Osteoblast (primary cell): ENCODE results near the gene NFATC1. TPM values are rescaled to one million over a fixed set of nuclear protein-coding genes. Genes with fewer than 3 reads are reported as not detected.
A peak's percentile ranks its signal among the peaks of the same experiment; 100 is the strongest.

Experiments
- DNase-seq: peaks from one replicate; pipeline ENCODE4 v3.0.0; 2011; ENCODE audit warnings: low spot score, mixed read lengths; ENCODE audit not compliant: insufficient read length; ENCODE audit errors: missing footprints
- H2AFZ ChIP-seq: 2 replicates; pipeline ENCODE4 v1.6.0; 2011; ENCODE audit warnings: mild to moderate bottlenecking, low read length
- H3K27ac ChIP-seq: 2 replicates; pipeline ENCODE4 v1.5.1; 2011; ENCODE audit warnings: mild to moderate bottlenecking, low read depth, low read length, moderate library complexity
- H3K27me3 ChIP-seq: 2 replicates; pipeline ENCODE4 v1.6.0; 2012; ENCODE audit warnings: mild to moderate bottlenecking, control low read depth, inconsistent platforms, low read length, moderate library complexity; ENCODE audit not compliant: insufficient read depth
- H3K36me3 ChIP-seq: 2 replicates; pipeline ENCODE4 v1.5.1; 2011; ENCODE audit warnings: mild to moderate bottlenecking, low read length, control low read depth, moderate library complexity; ENCODE audit not compliant: insufficient read depth
- H3K4me1 ChIP-seq: 2 replicates; pipeline ENCODE4 v1.5.1; 2011; ENCODE audit warnings: mild to moderate bottlenecking, low read length, control low read depth, moderate library complexity; ENCODE audit not compliant: insufficient read depth
- H3K4me2 ChIP-seq: 2 replicates; pipeline ENCODE4 v1.6.0; 2011; ENCODE audit warnings: mild to moderate bottlenecking, low read length; ENCODE audit not compliant: insufficient read depth
- H3K4me3 ChIP-seq: fragments of 200-600 bp; sonication (generic); 3 replicates; pipeline ENCODE4 v1.5.1; 2012; ENCODE audit warnings: mild to moderate bottlenecking, low read length, inconsistent platforms; ENCODE audit not compliant: insufficient read depth
- H3K79me2 ChIP-seq: 2 replicates; pipeline ENCODE4 v1.6.0; 2012; ENCODE audit warnings: mild to moderate bottlenecking, low read length, control low read depth, inconsistent platforms; ENCODE audit not compliant: insufficient read depth
- H3K9me3 ChIP-seq: 2 replicates; pipeline ENCODE4 v1.5.1; 2011; ENCODE audit warnings: low read depth, low read length, control low read depth
- H4K20me1 ChIP-seq: 2 replicates; pipeline ENCODE4 v1.6.0; 2012; ENCODE audit warnings: mild to moderate bottlenecking, low read length, control low read depth; ENCODE audit not compliant: insufficient read depth
- total RNA-seq: library from RNA; depleted of rRNA; stranded (reverse); fragments of >200 nt; gene quantifications from 2 replicates; pipeline ENCODE4 v1.2.3, GENCODE V29; 2012
- TF ChIP-seq, protein P1 (sequence below): IDR thresholded peaks from 2 replicates; pipeline ENCODE4 v1.5.1; 2011; ENCODE audit warnings: mild to moderate bottlenecking, low read depth, low read length, moderate library complexity; ENCODE audit errors: extremely low read depth

NFATC1 gene
- total RNA-seq, 1 donor, result 6.2 TPM

DNA sequence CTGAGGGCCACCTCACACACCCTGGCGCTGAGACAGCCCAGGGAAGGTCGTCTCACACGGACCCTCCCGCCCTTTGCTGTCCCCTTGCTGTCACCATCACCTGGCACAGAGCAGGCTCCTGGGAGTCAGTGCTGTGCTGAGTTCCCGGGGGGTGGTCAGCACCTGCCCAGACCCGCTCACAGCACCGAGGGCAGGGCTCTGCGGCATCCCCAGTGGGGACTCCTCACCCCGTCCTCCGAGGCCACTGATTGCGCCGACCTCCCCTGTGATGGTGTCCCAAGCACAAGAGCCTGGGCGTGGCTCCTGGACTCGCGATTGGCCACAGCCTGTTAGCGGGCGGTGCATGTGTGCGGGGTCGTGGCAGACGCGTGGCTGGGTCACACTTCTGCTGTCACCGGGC lies 65.9 kb downstream of the NFATC1 start:
- DNase-seq, result no peak

DNA sequence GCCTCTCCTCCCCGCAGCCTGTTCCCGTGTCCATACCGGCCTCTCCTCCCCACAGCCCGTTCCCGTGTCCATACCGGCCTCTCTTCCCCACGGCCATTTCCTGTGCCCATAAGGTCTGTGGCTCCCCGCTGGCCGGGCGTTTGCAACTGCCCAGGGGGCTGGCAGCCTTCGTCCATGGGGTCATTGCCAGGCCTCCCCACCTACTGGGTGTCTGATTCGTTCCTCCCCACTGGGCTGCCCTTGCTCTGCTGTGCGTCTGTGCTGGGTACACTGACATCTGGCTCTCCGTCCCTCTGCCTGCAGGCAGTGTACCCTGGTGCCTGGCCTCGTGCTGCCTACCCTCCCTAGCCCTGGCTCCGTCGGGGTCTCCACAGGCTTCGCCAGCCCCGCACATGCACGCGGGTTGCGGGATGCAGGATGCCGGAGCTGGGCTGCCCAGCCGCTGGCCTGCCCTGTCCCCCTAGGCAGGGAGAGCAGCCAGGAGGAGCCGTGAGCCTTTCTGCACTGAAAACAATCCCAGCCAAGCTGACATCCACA lies 67.8 kb downstream of the NFATC1 start:
- Histone ChIP-seq H3K36me3 (no peaks in the 10 kb centered on the region), H3K27me3 (no peaks in the 10 kb centered on the region), H4K20me1 (peaks cover 4% of the 10 kb centered on the region), H2AFZ (no peak overlapping the region), H3K4me3 (no peak overlapping the region), H3K79me2 (no peaks in the 10 kb centered on the region), H3K4me1 (peaks cover 8% of the 10 kb centered on the region), H3K27ac (no peak overlapping the region), H3K9me3 (no peaks in the 10 kb centered on the region), H3K4me2 (no peak overlapping the region)
- TF ChIP-seq, protein P1, sequence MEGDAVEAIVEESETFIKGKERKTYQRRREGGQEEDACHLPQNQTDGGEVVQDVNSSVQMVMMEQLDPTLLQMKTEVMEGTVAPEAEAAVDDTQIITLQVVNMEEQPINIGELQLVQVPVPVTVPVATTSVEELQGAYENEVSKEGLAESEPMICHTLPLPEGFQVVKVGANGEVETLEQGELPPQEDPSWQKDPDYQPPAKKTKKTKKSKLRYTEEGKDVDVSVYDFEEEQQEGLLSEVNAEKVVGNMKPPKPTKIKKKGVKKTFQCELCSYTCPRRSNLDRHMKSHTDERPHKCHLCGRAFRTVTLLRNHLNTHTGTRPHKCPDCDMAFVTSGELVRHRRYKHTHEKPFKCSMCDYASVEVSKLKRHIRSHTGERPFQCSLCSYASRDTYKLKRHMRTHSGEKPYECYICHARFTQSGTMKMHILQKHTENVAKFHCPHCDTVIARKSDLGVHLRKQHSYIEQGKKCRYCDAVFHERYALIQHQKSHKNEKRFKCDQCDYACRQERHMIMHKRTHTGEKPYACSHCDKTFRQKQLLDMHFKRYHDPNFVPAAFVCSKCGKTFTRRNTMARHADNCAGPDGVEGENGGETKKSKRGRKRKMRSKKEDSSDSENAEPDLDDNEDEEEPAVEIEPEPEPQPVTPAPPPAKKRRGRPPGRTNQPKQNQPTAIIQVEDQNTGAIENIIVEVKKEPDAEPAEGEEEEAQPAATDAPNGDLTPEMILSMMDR, result no peak
- DNase-seq, result no peak

More for the DNA sequence above, 65.9 kb downstream of the NFATC1 start:
- Histone ChIP-seq H3K4me2 (no peak overlapping the region), H3K36me3 (no peaks in the 10 kb centered on the region), H3K4me1 (peaks cover 9% of the 10 kb centered on the region), H3K27ac (no peak overlapping the region), H4K20me1 (peaks cover 4% of the 10 kb centered on the region), H2AFZ (no peak overlapping the region), H3K79me2 (no peaks in the 10 kb centered on the region), H3K27me3 (no peaks in the 10 kb centered on the region), H3K9me3 (no peaks in the 10 kb centered on the region), H3K4me3 (no peak overlapping the region)
- TF ChIP-seq, protein P1, result no peak

DNA sequence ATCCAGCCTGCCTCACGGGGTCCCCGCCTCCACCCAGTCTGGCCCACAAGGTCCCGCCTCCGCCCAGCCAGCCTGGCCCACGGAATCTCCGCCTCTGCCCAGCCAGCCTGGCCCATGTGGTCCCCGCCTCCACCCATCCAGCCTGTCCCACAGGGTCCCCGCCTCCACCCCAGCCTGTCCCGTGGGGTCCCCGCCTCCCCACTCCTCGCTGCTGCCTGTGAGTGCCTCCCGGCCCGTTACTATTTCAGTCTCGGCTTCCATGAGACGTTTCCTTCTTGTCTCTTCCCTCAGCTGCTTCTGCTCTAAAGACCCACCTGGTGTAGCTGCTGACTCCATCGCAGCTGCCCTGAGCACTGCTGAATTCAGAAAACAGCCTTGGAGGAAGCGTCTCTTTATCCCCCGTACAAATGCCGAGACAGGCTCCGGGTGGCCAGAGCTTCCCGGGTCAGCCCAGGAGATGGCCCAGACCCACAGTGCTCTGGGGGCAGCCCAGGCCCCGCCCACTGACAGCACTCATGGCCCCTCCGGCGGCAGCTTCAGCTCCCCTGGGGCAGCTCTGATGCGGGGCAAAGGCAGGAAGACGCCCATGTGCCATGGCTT lies 69.8 kb downstream of the NFATC1 start:
- Histone ChIP-seq H3K4me3 (peak overlapping the region; percentile 72), H3K4me1 (no peaks in the 10 kb centered on the region), H3K27ac (peak overlapping the region; percentile 68), H2AFZ (peak overlapping the region; percentile 85), H3K27me3 (no peaks in the 10 kb centered on the region), H3K4me2 (peak overlapping the region; percentile 79), H3K36me3 (no peaks in the 10 kb centered on the region), H3K79me2 (no peaks in the 10 kb centered on the region), H4K20me1 (no peaks in the 10 kb centered on the region), H3K9me3 (no peaks in the 10 kb centered on the region)
- DNase-seq, result peak; percentile 95
- TF ChIP-seq, protein P1, result no peak

DNA sequence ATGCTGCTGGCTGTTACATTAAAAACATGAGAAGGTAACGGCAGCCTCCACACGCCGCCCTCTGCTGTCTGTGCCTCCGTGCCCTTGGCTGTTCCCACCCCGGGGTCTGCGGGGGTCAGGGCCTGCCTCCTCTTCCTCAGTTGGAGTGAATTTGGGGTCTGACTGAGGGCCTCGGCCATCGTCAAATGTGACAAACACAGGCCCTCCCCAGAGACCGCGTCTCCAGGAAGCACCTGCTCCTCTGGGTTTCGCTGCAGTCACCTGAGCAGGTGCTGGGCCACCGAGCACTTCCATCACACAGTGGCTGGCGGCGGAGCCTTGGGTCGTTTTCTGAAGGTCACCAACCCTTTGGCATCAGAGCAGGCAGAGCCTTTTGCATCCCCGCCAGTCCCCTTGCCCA lies 70.9 kb downstream of the NFATC1 start:
- no peaks in the 10 kb centered on the region for H3K36me3 ChIP-seq
- H2AFZ ChIP-seq, result no peak overlapping the region
- TF ChIP-seq, protein P1, result no peak
- no peaks in the 10 kb centered on the region for H3K4me1 ChIP-seq
- no peaks in the 10 kb centered on the region for H4K20me1 ChIP-seq
- no peak overlapping the region for H3K4me2 ChIP-seq
- H3K9me3 ChIP-seq, result no peaks in the 10 kb centered on the region
- H3K79me2 ChIP-seq, result no peaks in the 10 kb centered on the region
- H3K27ac ChIP-seq, result no peak overlapping the region
- no peaks in the 10 kb centered on the region for H3K27me3 ChIP-seq
- no peak overlapping the region for H3K4me3 ChIP-seq
- DNase-seq, result no peak
